GM23248 (cell line): ENCODE measurements around the gene TMED9.

Source experiments
- EZH2 ChIP-seq: fragments of 200-600 bp; sonication (generic); IDR thresholded peaks from 2 replicates; pipeline ENCODE4 v1.6.1; 2018; ENCODE audit warnings: antibody characterized with exemption, mild to moderate bottlenecking; ENCODE audit not compliant: insufficient read depth, poor library complexity, severe bottlenecking
- EZH2phosphoT487 ChIP-seq: fragments of 200-600 bp; sonication (generic); IDR thresholded peaks from 2 replicates; pipeline ENCODE4 v1.6.1; 2018; ENCODE audit warnings: antibody characterized with exemption, moderate library complexity, mild to moderate bottlenecking, low read depth; ENCODE audit not compliant: insufficient read depth

- TF ChIP-seq EZH2 (no peak), EZH2phosphoT487 (no peak)
Measured at GRCh38 chr5:177603631-177604030, 11.6 kb downstream of the TMED9 start.
